T follicular helper cell (primary cell): ENCODE results near the gene MEGF8.

Source experiments
- DNase-seq: peaks from one replicate; pipeline ENCODE4 v3.0.0-alpha.2; 2020; ENCODE audit warnings: low read depth

The MEGF8 gene

DNA sequence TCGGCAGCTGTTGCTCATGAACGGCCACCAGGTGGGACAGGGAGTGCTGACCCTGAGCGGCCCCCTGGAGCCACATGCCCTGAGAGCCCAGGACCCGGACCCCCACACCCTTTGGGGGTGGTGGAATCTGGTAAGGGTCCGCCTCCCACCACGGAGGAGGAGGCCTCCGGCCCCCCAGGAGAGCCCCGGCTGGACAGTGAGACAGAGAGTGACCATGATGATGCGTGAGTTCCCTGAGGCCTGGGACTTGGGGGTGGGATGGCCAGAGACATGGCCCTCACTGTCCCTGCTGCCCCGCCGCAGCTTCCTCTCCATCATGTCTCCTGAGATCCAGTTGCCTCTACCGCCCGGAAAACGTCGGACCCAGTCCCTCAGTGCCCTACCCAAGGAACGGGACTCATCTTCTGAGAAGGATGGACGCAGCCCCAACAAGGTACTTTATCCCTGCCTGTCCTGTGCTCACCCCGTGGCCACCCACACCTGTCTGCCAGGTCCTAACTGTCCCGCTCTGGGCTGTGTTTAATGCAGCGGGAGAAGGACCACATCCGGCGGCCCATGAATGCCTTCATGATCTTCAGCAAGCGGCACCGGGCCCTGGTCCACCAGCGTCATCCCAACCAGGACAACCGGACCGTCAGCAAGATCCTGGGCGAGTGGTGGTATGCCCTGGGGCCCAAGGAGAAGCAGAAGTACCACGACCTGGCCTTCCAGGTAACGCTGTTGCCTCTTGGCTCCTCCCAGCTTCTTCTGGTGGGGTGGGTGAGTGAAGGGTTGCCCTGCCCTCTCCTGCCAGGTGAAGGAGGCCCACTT, 38.2 kb upstream of the MEGF8 start:
- DNase-seq = no peak

GRCh38 chr19:42287827-42288107, 37.7 kb upstream of the MEGF8 start:
- no peak for DNase-seq

GRCh38 chr19:42288387-42288786, 37.0 kb upstream of the MEGF8 start:
- DNase-seq = no peak

DNA sequence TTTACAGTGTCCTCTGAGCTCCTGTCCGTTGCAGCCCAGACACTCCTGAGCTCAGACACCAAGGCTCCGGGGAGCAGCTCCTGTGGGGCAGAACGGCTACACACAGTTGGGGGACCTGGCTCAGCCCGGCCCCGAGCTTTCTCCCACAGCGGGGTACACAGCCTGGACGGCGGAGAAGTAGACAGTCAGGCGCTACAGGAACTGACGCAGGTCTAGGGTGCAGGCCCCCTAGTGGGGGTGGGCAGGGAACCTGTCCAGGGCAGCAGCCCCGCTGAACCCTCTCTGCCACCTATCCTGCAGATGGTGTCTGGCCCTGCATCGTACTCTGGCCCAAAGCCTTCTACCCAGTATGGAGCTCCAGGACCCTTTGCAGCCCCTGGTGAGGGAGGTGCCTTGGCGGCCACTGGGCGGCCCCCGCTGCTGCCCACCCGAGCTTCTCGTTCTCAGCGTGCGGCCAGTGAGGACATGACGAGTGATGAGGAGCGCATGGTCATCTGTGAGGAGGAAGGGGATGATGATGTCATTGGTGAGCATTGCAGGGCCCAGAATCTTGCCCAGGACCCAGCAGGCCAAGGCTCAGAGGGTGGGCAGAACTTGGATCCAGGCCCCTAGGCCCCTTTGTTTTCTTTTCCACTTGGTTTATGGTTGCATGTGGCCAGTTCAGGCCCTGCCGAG, 36.4 kb upstream of the MEGF8 start:
- DNase-seq = no peak

GRCh38 chr19:42289556-42290041, 35.8 kb upstream of the MEGF8 start:
- no peak for DNase-seq

GRCh38 chr19:42290136-42290522, 35.3 kb upstream of the MEGF8 start:
- DNase-seq = no peak

- peak; percentile 56 for DNase-seq
Measured at GRCh38 chr19:42290523-42291434, 34.7 kb upstream of the MEGF8 start.

- DNase-seq = no peak
Measured at GRCh38 chr19:42291435-42291810, 34.0 kb upstream of the MEGF8 start.

DNA sequence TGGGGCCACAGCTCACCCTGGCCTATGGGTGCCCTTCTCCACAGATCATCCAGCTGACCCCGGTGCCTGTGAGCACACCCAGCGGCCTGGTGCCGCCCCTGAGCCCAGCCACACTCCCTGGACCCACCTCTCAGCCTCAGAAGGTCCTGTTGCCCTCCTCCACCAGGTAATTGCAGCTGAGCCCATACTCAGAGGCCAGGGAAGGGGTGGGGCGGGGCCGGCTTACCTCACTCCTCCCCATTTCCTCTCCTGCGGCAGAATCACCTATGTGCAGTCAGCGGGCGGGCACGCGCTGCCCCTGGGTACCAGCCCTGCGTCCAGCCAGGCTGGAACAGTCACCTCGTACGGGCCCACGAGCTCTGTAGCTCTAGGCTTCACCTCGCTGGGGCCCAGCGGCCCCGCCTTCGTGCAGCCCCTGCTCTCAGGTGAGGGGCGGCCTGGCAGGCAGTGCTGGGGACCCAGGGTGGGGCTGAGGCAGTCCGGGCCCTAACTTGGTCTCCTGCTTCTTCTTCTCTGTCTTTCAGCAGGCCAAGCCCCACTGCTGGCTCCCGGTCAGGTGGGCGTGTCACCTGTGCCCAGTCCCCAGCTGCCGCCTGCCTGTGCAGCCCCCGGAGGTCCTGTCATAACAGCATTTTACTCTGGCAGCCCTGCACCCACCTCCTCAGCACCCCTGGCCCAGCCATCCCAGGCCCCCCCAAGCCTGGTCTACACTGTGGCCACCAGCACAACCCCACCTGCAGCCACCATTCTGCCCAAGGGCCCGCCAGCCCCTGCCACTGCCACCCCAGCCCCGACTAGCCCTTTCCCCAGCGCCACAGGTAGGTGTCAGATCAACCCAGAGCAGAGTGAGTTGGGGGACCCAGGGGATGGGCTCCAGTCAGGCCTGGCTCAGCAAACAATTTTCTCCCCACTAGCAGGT, 33.1 kb upstream of the MEGF8 start:
- no peak for DNase-seq

- no peak for DNase-seq
Measured at GRCh38 chr19:42292963-42293362, 32.5 kb upstream of the MEGF8 start.

DNA sequence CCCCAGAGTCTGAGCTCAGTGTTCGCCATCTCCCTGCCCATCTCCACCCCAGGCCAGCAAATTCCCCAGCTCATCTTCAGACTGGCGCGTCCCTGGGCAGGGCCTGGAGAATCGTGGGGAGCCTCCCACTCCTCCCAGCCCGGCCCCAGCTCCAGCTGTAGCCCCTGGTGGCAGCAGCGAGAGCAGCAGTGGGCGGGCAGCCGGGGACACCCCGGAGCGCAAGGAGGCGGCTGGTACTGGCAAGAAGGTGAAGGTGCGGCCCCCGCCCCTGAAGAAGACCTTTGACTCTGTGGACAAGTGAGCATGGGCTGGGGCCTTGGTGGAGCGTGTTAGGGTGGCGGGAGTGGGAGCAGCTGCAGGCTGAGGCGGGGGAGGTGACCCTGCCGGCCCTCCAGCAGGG, 31.9 kb upstream of the MEGF8 start:
- no peak for DNase-seq

DNA sequence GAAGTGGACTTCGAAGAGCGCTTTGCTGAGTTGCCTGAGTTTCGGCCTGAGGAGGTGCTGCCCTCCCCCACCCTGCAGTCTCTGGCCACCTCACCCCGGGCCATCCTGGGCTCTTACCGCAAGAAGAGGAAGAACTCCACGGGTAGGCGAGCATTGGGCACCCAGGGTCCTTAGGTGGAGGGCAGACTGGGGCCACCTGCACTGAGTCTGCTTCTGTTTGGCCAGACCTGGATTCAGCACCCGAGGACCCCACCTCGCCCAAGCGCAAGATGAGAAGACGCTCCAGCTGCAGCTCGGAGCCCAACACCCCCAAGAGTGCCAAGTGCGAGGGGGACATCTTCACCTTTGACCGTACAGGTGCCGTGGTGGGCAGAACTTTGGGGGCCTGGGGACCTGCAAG, 31.5 kb upstream of the MEGF8 start:
- DNase-seq = no peak

- DNase-seq = no peak
Measured at GRCh38 chr19:42294471-42295137, 30.8 kb upstream of the MEGF8 start.

DNA sequence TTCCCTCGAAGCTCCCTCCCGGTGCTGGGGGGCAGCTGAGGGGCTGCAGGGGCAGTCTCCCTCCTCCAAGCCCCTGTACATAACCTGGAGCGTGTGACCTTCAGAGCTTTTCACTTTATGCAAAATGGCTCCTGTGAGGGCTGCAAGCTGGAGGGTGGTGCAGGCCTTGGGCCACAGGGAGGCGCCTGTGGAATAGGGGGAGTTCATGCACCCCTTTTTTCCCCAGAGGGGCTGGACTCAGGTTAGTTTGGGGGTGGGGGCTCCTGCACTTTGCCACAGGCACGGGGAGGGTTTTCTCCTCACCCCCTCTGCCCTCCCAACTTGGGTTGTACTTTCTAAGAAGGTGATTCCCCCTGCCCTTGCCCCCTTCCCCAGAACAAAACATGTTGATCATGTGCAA, 30.1 kb upstream of the MEGF8 start:
- no peak for DNase-seq

DNA sequence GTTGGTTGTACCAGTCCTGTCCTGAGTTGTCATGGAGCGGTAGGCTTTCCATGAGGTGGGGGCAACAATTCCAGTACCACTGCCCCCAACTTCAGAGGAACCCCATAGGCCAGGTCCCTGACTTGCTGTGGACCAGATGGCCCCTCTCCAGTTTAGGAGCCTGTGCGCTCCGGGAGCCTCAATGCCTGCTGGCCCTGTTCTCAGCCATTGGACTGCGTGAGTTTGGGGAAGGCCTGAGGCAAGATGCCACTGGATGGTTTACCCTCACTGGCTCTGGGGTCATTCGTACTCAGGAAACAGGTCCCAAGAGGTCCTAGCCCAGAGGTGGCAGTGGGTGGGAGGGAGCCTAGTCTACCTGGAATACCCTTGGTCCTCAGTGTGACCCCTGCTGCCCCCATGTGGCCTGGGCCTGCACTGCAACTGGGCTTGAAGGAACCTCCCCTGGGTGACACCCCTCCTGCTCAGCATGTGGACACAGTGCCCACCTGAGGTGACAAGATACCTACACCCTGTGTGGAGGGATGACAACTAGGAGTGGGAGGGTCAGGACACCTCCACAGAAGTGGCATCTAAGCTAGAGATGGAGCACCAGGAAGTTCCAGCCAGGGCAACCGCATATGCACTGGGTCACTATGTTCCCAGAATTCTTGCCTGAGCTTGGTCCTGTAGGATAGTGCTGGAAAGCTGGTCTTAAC, 29.5 kb upstream of the MEGF8 start:
- peak; percentile 82 for DNase-seq

GRCh38 chr19:42297039-42297438, 28.4 kb upstream of the MEGF8 start:
- DNase-seq = no peak

GRCh38 chr19:42301646-42302203, 23.7 kb upstream of the MEGF8 start, which contains the start of gene PRR19:
Gene PRR19, plus strand, starts transcription at chr19:42302132. Its CDS starts 7,453 bp downstream, at chr19:42309585.
- DNase-seq = no peak

GRCh38 chr19:42303101-42303464, 22.4 kb upstream of the MEGF8 start:
- no peak for DNase-seq

- DNase-seq = no peak
Measured at GRCh38 chr19:42303876-42304275, 21.6 kb upstream of the MEGF8 start.

DNA sequence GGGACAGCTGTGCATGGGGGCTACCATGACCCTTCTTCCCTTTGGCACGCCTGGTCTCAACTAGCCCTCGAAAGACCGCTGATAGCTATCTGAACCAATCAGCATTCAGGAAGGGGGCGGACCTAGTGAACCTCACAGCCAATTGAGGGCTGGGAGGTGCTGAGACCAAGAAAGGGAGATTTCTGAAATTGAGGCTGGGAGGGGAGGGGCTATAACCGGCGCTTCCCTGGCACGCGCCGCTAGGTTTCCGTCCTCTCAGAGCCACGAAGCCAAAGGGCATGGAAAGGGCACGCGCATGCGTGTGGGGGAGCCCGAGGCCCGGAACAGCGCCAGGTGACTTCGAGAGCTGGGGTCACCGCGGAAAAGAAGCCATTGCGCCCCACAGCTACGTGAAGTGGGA, 18.8 kb upstream of the MEGF8 start:
- DNase-seq = no peak
